HepG2 (cell line): ENCODE data around the gene FAT1. TPM values are rescaled to one million over a fixed set of nuclear protein-coding genes. Genes with fewer than 3 reads are reported as not detected.

ENCODE experiments used
- ATAC-seq: fragments of 200-7000 bp; cut with Tn5 transposase; 3 replicates; pipeline ENCODE4 v1.9.1; 2020; ENCODE audit warnings: mild to moderate bottlenecking, moderate library complexity
- BruUV-seq: library from RNA; stranded (reverse); fragments of 400-500 nt; replicated peaks from 2 replicates; lab custom pipeline; 2021; lab: Mats Ljungman, UMichigan
- CTCF ChIA-PET: fragments of 300-600 bp; formaldehyde crosslinking; extraction: SDS; loops from one replicate; lab custom pipeline; 2021; ENCODE audit warnings: low total read pairs, inconsistent platforms, low intra/inter-chr PET ratio; lab: Yijun Ruan, JAX
- POLR2A ChIA-PET: fragments of 350-600 bp; sonication (Branson Sonifier 250); formaldehyde crosslinking; loops from one replicate; lab custom pipeline; 2020; ENCODE audit warnings: antibody characterized with exemption, inconsistent platforms; lab: Yijun Ruan, JAX
- DNase-seq: peaks from one replicate; pipeline ENCODE4 v3.0.0-alpha.2; 2015; ENCODE audit warnings: low spot score
- FAIRE-seq: peaks from 3 replicates; lab custom pipeline; 2011; peaks lifted over from hg19 to GRCh38; lab: Jason Lieb, UNC
- H2AFZ ChIP-seq: one replicate; pipeline ENCODE4 v1.6.1; 2011; ENCODE audit warnings: low read length, inconsistent platforms
- H3K27ac ChIP-seq: fragments of 300-600 bp; 3 replicates; pipeline ENCODE4 v1.8.0; 2011; ENCODE audit warnings: mixed run types, mild to moderate bottlenecking, mixed read lengths, low read length, inconsistent platforms; ENCODE audit not compliant: insufficient read depth; ENCODE audit errors: extremely low read length
- H3K27me3 ChIP-seq, 2 experiments: fragments of 200-600 bp in 1 of 2; 2 replicates in 1 of 2; 3 replicates in 1 of 2; pipeline versions ENCODE4 v1.6.0 to v1.8.0; 2011; ENCODE audit warnings: low read length in 2 of 2, mild to moderate bottlenecking in 2 of 2, moderate library complexity in 2 of 2, inconsistent platforms in 1 of 2; ENCODE audit not compliant: insufficient read depth in 2 of 2, control insufficient read depth in 1 of 2
- H3K36me3 ChIP-seq, 2 experiments: fragments of 200-600 bp in 1 of 2; replicated peaks in 1 of 2; 2 replicates in 1 of 2; 3 replicates in 1 of 2; pipeline versions ENCODE4 v1.5.1 to v1.8.0; 2011; ENCODE audit warnings: low read length in 2 of 2, inconsistent platforms in 1 of 2; ENCODE audit not compliant: insufficient read depth in 2 of 2, control insufficient read depth in 1 of 2
- H3K4me1 ChIP-seq: 2 replicates; pipeline ENCODE4 v1.5.1; 2012; ENCODE audit warnings: low read length, inconsistent platforms; ENCODE audit not compliant: insufficient read depth
- H3K4me2 ChIP-seq: 2 replicates; pipeline ENCODE4 v1.6.0; 2011; ENCODE audit warnings: low read depth, low read length, inconsistent platforms
- H3K4me3 ChIP-seq, 3 experiments: fragments of 200-600 bp in 1 of 3; sonication (generic), shearing (Covaris generic) in 1 of 3; replicated peaks in 1 of 3; 2 replicates each; pipeline ENCODE4 v1.5.1; 2011 to 2016; ENCODE audit warnings: low read length in 3 of 3, inconsistent platforms in 2 of 3, low read depth in 2 of 3, mild to moderate bottlenecking in 2 of 3, control low read depth in 1 of 3, mixed read lengths in 1 of 3; ENCODE audit not compliant: insufficient read depth in 1 of 3
- H3K79me2 ChIP-seq: one replicate; pipeline ENCODE4 v1.6.1; 2011; ENCODE audit warnings: low read length, inconsistent platforms; ENCODE audit not compliant: insufficient read depth
- H3K9ac ChIP-seq: 2 replicates; pipeline ENCODE4 v1.6.0; 2011; ENCODE audit warnings: mild to moderate bottlenecking, low read depth, low read length, inconsistent platforms; ENCODE audit not compliant: insufficient read depth
- H3K9me3 ChIP-seq: 2 replicates; pipeline ENCODE4 v1.5.1; 2012; ENCODE audit warnings: mild to moderate bottlenecking, low read length
- H4K20me1 ChIP-seq: 2 replicates; pipeline ENCODE4 v1.6.0; 2011; ENCODE audit warnings: inconsistent platforms, mild to moderate bottlenecking, low read length, moderate library complexity; ENCODE audit not compliant: insufficient read depth
- ASH2L ChIP-seq: fragments of 300-600, 200-600 bp; sonication (generic); IDR thresholded peaks from 2 replicates; pipeline ENCODE4 v1.7.0; 2017; ENCODE audit warnings: low read depth, mild to moderate bottlenecking, moderate library complexity, mixed read lengths, low read length; ENCODE audit not compliant: insufficient read length
- FOSL1 ChIP-seq: sonication (generic); formaldehyde crosslinking; IDR thresholded peaks from 2 replicates; pipeline ENCODE4 v1.9.0; 2021; ENCODE audit warnings: missing genetic modification reagents, borderline replicate concordance
- FOXP4 ChIP-seq: sonication (generic); formaldehyde crosslinking; IDR thresholded peaks from 2 replicates; pipeline ENCODE4 v1.4.0; 2020; ENCODE audit warnings: missing genetic modification reagents
- HMGXB4 ChIP-seq, 2 experiments: sonication (generic) in 1 of 2; formaldehyde crosslinking in 1 of 2; IDR thresholded peaks; 2 replicates each; pipeline versions ENCODE4 v1.4.0 to v1.6.1; 2018 to 2020; ENCODE audit warnings: missing genetic modification reagents in 2 of 2, borderline replicate concordance in 1 of 2, low read depth in 1 of 2, mild to moderate bottlenecking in 1 of 2, missing biosample characterization in 1 of 2
- MIXL1 ChIP-seq: IDR thresholded peaks from 2 replicates; pipeline ENCODE4 v1.6.1; 2016
- PPARG ChIP-seq: conservative IDR thresholded peaks from 2 replicates; pipeline ENCODE4 v1.6.1; 2016; ENCODE audit warnings: missing biosample characterization, missing genetic modification reagents
- REST ChIP-seq, 2 experiments: IDR thresholded peaks; 2 replicates each; pipeline ENCODE4 v1.6.1; 2011 to 2012; ENCODE audit warnings: low read length in 2 of 2, borderline replicate concordance in 1 of 2, low read depth in 1 of 2, mild to moderate bottlenecking in 1 of 2, moderate library complexity in 1 of 2
- SIX1 ChIP-seq: sonication (generic); formaldehyde crosslinking; IDR thresholded peaks from 2 replicates; pipeline ENCODE4 v1.4.0; 2020; ENCODE audit warnings: missing genetic modification reagents, borderline replicate concordance
- ZBTB25 ChIP-seq: IDR thresholded peaks from 2 replicates; pipeline ENCODE4 v1.6.1; 2018; ENCODE audit warnings: missing genetic modification reagents
- ZFX ChIP-seq: sonication (generic); formaldehyde crosslinking; IDR thresholded peaks from 2 replicates; pipeline ENCODE4 v1.4.0; 2020; ENCODE audit warnings: mild to moderate bottlenecking, low read depth, missing genetic modification reagents, moderate library complexity
- ZNF569 ChIP-seq: sonication (generic); formaldehyde crosslinking; IDR thresholded peaks from 2 replicates; pipeline ENCODE4 v1.5.0; 2020; ENCODE audit warnings: mild to moderate bottlenecking, missing genetic modification reagents, moderate library complexity, borderline replicate concordance
- ZNF772 ChIP-seq: sonication (generic); formaldehyde crosslinking; IDR thresholded peaks from 2 replicates; pipeline ENCODE4 v1.5.0; 2020; ENCODE audit warnings: mild to moderate bottlenecking, missing genetic modification reagents
- WGBS: methylation state at CpG from one replicate; pipeline ENCODE4 v1.1.6; 2017; ENCODE audit warnings: low lambda C conversion rate; 5-methylcytosine and 5-hydroxymethylcytosine counted together
- in situ Hi-C: cut with HindIII; loops from 2 replicates; pipeline ENCODE4 v1.10.0; 2017; ENCODE audit warnings: low pct_unique_long_range_greater_than_20kb; ENCODE audit not compliant: extremely low pct_ligation_motif_present
- intact Hi-C: fragments of 100-400 bp; cut with micrococcal nuclease; formaldehyde crosslinking; loops from one replicate; pipeline ENCODE4 v1.10.0; 2022; ENCODE audit not compliant: unreplicated experiment
- polyA plus RNA-seq, 8 experiments: library from polyadenylated mRNA; depleted of rRNA in 3 of 8; stranded (reverse) in 7 of 8; unstranded in 1 of 8; fragments of >200 nt; fragmentation: Illumina TruSeq in 4 of 8; extraction: Trizol in 4 of 8; gene quantifications; 2 replicates each; pipeline versions ENCODE4 v1.2.1 to v1.2.3, GENCODE V29; 2011 to 2016; ENCODE audit warnings: low read depth in 4 of 8, missing spikeins in 1 of 8, mixed read lengths in 1 of 8; ENCODE audit not compliant: insufficient read depth in 1 of 8
- total RNA-seq, 5 experiments: library from RNA; depleted of rRNA; stranded (reverse); fragments of >200 nt; fragmentation: Illumina TruSeq; extraction: Trizol; gene quantifications; 2 replicates each; pipeline ENCODE4 v1.2.3, GENCODE V29; 2016; ENCODE audit warnings: low read depth in 1 of 5

FAT1 gene
- total and polyA plus RNA-seq, 2 of the 13 experiments (the other 11 are each of a cell fraction or from before 2014, with no cell fraction given), result 185 to 216 TPM

- no peak for DNase-seq
- H3K4me3 ChIP-seq, result no peak overlapping the region
- peaks cover 1 to 35% of the 10 kb centered on the region in 2 experiments; a peak in 3 of 5 replicates for H3K27me3 ChIP-seq
- no peaks in the 10 kb centered on the region for H3K79me2 ChIP-seq
- no peak overlapping the region for H2AFZ ChIP-seq
- no peaks in the 10 kb centered on the region for H4K20me1 ChIP-seq
- no TSS peak for BruUV-seq
- TF ChIP-seq FOXP4 (CRISPR knock-in tag), result no peak
- no peak for TF ChIP-seq SIX1
- TF ChIP-seq PPARG, result no peak
- no peak for TF ChIP-seq ZFX (CRISPR knock-in tag)
- TF ChIP-seq REST (IDR thresholded peaks at IDR 0.05; ENCODE audit: borderline replicate concordance in 1 of 2, low read depth in 1 of 2, low read length in 2 of 2), result no peak
- no peak for TF ChIP-seq HMGXB4 (CRISPR knock-in tag; IDR thresholded peaks at IDR 0.05; ENCODE audit: borderline replicate concordance in 1 of 2, low read depth in 1 of 2)
- no peak for TF ChIP-seq ASH2L
- no peak for TF ChIP-seq ZBTB25 (CRISPR knock-in tag)
- no peak for TF ChIP-seq MIXL1 (CRISPR knock-in tag)
- no peak for TF ChIP-seq ZNF772 (CRISPR knock-in tag)
- TF ChIP-seq FOSL1 (CRISPR knock-in tag), result no peak
- no peak for TF ChIP-seq ZNF569
- no peak overlapping the region for H3K27ac ChIP-seq
- intact Hi-C loops (no loop called here), in situ Hi-C loops (no loop called here)
- no peak overlapping the region for H3K9ac ChIP-seq
- no peak for FAIRE-seq
- no peaks in the 10 kb centered on the region for H3K36me3 ChIP-seq
- POLR2A ChIA-PET, result no interaction called here
- H3K4me1 ChIP-seq, result peaks cover 8% of the 10 kb centered on the region
- ATAC-seq, result no peak
- WGBS, result 0% methylated on average over 2 of the region's 2 CpGs
- CTCF ChIA-PET, result no interaction called here
- no peaks in the 10 kb centered on the region for H3K9me3 ChIP-seq
- no peak overlapping the region for H3K4me2 ChIP-seq
These were observed 171.8 kb downstream of the FAT1 start for GRCh38 chr4:186551849-186552248.
